Stimulated activated CD8-positive, alpha-beta memory T cell treated with anti-CD3 and anti-CD28 coated beads, Interleukin-12 subunit alpha, Interleukin-12 subunit beta, amount 100 ng/mL, for 24 hours (primary cell): ENCODE measurements around the gene MIP.
"Not testable (repeated sequence)": the region's sequence is repeated elsewhere in the genome, so short reads cannot be mapped to it uniquely, and the experiment has no call there.

Experiments used
- DNase-seq: peaks from one replicate; pipeline ENCODE4 v3.0.0-alpha.2; 2020; ENCODE audit errors: extremely low read depth

MIP gene

DNA sequence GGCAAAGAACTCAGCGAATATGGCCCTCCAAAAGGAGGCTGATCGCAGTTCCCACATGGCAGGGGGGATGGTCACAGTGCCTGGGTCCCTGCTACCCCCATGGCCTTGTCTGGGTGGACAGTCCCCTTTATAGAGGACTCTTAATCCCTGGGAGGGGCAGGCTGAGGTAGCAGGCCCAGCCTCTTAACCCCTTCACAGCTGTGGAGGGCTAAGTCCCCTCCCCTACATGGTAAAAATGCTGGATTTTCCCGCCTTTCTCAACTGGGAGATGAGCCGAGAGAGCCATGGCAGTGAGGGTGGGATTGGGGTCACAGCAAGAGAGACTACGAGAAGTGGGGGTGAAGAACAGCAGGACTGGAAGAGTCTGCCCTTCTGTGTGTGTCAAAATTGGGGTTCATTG is at the start of gene MIP:
TSS of gene MIP (minus strand) at position 101 of the 400 bp plus-strand sequence. CDS start at position 57, 44 bp downstream.
- no peak for DNase-seq

DNA sequence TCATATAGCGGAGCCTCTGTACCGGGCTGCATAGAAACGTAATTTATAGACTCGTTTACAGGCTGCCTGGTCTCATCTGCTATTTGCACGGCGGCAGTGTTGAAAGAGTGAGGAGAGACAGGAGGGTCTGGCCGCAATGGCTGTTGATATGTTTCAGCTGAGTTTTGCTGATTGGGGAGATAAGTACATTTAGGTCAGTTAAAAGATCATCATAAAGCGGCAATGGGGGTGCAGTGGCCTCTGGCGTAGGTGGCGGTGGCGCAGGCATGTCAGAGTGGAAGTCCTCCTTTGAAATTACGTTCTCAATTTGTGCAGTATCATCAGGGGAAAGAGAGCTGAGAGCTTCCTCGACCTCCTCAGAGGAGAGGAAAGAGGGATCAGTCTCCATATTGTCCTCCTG is 45.4 kb upstream of the MIP start:
- DNase-seq, result not testable (repeated sequence)

DNA sequence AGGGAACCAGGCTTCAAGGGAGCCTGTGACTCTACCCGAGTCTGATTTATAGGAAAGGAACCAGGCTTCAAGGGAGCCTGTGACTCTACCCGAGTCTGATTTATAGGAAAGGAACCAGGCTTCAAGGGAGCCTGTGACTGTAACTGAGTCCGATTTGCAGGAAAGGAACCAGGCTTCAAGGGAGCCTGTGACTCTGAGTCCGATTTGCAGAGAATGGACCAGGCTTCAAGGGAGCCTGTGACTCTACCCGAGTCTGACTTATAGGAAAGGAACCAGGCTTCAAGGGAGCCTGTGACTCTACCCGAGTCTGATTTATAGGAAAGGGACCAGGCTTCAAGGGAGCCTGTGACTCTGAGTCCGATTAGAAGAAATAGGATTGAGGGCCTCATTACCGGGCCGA is 45.0 kb upstream of the MIP start:
- not testable (repeated sequence) for DNase-seq

DNA sequence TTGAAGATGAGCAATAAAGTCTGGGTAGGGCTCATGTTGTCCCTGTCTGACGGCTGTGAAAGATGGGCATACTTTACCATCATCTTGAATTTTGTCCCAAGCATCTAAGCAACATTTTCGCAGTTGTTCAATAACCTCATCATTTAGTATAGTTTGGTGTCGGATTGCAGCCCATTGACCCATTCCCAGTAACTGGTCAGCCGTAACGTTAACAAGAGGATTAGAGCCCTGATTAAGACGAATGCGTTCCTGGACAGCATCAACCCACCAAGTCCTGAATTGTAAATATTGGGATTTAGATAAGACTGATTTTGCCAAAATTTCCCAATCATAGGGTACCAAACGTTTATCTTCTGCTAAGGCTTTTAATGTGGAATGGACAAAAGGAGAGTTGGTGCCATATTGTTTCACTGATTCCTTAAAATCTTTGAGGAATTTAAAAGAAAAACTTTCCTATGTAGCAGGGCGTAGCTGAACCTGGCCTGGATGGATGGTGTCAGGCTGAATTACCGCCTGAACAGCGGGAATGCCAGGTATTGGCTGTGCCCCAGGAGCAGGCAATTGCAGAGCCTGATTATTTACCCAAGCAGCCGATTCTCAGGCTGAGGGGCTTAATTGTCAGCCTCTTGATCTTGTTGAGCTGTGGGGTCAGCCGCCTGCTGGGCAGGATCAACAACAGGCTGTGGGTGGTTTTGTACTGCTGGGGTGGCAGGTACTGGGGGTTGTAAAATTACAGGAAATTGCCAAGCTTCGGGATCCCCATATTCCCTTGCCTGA is 43.9 kb upstream of the MIP start:
- not testable (repeated sequence) for DNase-seq

DNA sequence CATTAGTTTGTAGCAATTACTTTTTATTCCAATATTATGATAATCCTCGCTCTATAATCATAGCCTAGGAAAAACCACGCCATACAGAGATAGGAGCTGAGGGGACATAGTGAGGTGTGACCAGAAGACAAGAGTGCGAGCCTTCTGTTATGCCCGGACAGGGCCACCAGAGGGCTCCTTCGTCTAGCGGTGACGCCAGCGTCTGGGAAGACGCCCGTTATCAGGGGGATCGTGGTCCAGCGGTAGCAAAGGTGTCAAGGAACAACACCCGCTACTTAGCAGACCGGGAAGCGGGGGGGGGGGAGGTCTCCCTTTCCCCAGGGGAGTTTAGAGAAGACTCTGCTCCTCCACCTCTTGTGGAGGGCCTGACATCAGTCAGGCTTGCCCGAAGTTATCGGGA is 42.2 kb upstream of the MIP start:
- peak; percentile 22 for DNase-seq

DNA sequence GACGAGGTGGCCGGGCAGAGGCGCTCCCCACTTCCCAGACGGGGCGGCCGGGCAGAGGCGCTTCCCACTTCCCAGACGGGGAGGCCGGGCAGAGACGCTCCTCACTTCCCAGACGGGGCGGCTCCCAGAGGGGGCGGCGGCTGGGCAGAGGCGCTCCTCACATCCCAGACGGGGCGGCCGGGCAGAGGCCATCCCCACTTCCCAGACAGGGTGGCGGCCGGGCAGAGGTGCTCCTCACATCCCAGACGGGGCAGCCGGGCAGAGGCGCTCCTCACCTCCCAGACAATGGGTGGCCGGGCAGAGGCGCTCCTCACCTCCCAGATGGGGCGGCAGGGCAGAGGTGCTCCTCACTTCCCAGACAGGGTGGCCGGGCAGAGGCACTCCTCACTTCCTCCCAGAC is 40.0 kb upstream of the MIP start:
- not testable (repeated sequence) for DNase-seq

DNA sequence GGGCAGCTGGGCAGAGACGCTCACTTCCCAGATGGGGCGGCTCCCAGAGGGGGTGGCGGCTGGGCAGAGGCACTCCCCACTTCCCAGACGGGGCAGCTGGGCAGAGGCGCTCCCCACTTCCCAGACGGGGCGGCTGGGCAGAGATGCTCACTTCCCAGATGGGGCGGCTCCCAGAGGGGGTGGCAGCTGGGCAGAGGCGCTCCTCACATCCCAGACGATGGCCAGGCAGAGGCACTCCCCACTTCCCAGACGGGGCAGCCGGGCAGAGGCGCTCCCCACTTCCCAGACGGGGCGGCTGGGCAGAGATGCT is 39.6 kb upstream of the MIP start:
- DNase-seq, result not testable (repeated sequence)

DNA sequence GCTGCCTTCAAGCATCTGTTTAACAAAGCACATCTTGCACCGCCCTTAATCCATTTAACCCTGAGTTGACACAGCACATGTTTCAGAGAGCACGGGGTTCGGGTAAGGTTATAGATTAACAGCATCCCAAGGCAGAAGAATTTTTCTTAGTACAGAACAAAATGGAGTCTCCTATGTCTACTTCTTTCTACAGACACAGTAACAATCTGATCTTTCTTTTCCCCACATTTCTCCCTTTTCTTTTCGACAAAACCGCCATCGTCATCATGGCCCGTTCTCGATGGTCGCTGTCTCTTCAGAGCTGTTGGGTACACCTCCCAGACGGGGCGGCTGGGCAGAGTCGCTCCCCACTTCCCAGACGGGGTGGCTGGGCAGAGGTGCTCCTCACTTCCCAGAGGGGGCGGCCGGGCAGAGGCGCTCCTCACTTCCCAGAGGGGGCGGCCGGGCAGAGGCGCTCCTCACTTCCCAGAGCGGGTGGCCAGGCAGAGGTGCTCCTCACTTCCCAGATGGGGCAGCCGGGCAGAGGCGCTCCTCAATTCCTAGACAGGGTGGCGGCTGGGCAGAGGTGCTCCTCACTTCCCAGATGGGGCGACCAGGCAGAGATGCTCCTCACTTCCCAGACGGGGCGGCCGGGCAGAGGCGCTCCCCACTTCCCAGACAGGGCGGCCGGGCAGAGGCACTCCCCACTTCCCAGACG is 39.1 kb upstream of the MIP start:
- DNase-seq, result not testable (repeated sequence)

DNA sequence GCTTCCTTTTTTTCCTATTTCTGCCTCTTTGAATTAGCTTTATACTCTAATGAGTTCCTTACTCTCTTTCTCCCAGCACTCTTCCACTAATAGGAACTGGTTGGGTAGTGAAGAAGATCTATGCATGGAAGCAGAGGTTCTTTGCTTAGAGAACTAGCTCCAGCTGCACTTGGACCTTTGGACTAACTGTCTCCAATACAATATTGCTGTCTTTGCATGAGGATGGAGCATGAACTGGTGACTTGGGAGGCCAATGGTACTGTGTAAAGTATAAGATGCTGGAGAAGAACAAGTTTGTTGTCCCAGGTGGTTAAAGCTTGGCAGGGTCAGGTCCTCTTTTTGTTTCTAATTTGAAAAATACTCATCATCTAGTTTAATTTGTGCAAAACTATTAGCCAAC is 35.9 kb upstream of the MIP start:
- no peak for DNase-seq

DNA sequence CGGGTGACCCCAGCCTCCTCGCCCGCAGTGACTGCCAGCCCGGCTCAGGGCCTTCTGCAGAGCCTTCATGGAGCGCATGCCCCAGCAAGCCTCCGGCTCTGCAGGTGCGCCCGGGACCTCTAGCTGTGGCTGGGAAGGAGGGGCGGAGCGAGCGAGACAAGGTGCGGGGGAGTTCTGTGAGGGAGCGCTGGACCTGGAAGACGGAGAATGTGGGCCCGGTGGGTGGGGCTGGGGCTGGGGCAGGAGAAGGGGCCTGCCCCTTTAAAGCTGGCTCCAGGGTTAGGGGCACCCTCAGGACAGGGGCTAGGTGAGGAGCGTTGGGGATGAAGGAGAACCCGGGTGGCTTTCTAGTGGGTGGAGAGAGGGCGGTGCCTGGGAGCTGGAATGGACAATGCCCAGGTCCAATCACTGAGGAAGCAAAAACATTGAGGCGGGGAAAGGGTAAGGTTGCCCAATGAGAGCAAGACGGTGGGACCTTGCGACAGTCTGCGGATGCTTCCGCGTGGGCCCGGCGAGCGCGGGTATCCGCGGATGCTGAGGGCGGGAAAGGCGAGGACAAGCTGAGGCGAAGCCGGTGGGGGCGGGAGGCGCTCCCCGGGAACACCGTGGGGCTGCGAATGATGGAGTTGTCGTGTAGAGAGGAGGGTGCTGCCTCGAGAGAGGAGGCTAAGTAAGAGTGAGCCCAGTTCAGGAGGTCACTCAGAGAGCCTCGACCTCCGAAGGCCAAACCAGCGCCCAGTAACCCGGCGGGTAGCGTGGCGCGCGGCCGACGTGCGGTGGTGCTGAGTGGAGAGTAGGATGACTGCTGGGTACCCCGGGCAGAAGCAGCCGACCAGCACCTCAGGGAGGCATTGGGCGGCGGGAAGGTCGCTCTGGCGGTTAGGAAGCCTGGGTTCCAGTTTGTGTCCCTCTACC is 33.8 kb upstream of the MIP start, which contains the start of gene GLS2:
TSS of gene GLS2 (minus strand) at position 121 of the 915 bp plus-strand sequence. CDS start at position 78, 43 bp downstream.
- DNase-seq, result peak; percentile 15

DNA sequence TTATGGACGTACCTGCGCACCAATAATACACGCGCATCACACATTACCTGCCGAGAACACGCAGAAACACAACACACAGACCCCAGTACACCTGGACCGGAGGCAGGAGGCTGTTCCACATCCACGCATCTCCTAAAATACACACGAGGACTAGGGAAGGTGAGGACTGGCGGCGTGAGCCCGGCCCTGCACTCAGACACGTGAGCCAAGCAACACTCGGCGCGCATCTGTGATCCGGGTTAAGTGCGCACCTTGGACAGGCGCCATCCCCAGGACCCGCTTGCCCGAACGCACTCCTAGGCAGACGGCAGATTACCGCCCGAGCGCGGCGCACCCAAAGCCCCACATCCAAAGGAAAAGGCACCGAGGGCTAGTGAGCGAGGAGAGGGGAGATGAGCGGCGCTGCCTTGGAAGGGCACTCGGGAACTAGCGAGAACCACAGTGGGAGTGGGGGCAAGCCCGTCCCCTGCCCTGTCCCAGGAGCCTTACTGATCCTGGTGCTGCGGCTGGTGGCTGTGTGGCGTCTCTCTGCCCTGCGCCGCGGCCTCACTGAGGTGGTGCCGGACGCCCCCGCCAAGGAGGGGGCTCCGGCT is 33.1 kb upstream of the MIP start:
- no peak for DNase-seq

DNA sequence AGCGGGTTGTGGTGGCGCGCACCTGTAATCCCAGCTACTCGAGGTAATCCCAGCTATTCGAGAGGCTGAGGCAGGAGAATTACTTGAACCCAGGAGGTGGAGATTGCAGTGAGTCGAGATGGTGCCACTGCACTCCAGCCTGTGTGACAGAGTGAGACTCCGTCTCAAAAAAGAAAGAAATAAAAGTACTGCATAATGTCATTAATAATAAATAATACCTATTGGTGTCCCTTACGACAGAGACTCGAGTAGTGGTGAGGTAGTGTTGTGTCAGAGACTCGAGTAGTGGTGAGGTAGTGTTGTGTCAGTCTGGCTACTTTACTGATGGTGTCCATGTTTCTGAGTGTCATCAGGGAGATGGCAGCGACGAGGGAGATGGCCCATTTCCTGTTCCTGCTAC is 32.2 kb upstream of the MIP start:
- DNase-seq, result no peak

DNA sequence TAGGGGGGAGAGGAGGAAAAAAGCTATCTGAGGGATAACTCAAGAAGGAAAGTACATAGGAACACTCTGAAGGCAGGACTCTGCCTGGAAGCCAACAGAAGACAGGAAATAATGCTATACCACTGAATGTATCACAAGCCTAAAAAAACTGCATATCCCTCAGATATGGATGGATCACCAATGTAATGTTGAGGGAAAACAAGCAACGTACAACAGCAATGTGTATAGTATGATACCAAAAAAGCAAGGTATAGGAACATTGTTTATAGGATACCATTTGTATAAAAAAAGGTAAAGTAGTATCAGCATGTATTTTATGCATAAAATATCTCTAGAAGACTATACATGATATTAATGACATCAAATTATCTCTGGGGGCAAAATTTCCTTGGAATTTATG is 30.1 kb upstream of the MIP start:
- no peak for DNase-seq

DNA sequence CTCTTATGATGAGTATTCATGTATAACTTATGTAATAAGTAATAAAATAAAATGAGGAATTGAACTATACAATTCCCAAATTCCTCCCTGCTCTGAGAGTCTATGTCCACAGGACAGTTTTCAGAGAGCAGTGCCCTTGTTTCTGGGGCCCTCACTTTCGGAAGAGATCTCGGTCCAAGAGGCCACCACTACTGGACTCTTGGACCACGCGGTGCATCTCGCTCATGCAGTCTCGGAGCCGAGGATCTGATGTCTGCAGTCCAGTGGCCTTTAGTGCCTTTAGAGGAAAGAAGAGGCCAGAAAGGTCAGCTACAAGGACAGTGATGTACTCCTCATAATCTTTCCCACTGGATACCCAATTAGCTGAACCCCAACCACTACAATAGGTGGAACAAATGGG is 25.2 kb upstream of the MIP start:
- no peak for DNase-seq

DNA sequence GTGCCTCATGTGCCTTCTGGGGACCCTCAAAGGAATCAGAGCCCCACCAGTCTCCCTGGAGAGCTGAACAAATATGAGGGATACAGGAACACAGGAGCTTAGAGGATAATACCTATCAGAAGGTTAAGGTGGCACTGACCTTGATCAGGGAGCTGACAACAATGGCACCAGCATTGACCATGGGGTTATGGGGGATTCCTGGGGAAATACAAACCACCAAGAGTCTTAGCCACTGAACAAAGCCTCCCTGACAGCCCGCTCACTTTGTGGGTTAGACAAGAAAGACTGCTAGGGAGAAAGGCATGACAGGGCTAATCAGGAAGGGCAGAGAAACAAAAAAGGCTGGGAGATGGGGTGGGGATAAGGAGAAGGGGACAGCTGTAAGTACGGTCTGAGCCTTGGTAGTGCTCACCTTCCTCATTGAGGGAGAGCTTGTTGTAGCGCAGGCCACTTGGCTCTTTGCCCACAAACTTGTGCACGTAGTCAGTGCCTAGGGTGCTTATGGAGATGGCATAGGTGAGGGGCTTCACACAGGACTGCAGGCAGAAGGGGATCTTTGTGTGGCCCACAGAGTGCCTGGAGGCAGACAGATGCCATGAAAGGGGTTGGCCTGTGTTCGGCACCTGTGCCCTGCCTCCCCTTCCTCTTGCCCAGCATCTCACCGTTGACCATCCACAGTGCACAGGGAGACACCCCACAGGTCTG is 23.2 kb upstream of the MIP start:
- no peak for DNase-seq

DNA sequence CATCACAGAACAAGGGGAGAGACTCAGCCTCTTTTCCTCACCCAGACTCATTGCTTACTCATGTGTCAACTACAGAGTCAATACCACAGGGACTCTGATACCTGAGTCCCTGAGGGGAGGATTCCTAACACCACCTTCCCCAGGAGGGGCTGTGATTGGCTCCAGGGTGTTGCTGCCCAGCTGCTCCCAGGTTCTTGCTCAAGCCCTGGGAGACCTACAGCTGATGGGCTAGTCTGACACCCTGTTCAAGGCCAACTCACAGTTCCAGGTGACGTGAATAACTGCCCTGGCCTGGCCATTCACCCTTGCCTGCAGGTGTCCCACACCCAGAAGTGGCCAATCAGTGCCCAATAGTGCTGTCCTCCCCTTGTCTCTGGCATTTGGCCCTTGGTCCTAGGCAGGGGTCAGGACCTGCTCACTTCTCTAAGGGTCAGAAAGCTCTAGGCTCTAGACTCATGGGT is 22.5 kb upstream of the MIP start:
- no peak for DNase-seq

DNA sequence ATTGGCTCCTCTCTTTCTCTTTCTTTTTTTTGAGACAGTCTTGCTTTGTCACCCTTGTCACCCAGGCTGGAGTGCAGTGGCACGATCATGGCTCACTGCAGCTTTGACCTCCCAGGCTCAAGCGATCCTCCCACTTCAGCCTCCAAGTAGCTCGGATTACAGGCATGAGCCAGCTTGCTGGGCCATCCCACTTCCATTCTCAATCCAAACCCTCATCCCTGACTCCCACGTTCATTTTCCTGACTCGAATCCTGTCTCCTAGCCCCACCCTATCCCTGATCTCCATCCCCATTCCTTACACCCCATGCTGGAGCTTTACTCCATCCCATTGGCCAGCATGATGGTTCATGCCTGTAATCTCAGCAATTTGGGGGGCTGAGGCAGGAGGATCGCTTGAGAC is 21.7 kb upstream of the MIP start:
- no peak for DNase-seq

DNA sequence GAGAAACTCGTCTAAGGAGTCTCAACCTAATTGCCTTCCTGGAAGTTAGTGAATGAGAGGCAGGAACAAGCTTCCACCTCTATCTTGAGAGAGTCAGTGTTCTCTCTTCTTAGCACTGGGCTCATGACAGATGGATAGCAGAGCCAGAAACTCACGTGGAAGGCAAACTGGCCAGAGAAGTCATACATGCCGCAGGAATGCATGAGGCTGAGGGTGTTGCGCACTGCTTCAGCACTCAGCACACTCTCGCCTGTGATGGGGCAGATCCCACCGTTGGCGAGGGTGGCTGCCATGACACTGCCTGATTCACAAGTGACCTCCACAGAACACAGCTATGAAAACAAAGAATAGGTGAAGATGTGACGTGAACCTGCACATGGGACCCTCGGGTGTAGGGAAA is 19.9 kb upstream of the MIP start:
- no peak for DNase-seq

DNA sequence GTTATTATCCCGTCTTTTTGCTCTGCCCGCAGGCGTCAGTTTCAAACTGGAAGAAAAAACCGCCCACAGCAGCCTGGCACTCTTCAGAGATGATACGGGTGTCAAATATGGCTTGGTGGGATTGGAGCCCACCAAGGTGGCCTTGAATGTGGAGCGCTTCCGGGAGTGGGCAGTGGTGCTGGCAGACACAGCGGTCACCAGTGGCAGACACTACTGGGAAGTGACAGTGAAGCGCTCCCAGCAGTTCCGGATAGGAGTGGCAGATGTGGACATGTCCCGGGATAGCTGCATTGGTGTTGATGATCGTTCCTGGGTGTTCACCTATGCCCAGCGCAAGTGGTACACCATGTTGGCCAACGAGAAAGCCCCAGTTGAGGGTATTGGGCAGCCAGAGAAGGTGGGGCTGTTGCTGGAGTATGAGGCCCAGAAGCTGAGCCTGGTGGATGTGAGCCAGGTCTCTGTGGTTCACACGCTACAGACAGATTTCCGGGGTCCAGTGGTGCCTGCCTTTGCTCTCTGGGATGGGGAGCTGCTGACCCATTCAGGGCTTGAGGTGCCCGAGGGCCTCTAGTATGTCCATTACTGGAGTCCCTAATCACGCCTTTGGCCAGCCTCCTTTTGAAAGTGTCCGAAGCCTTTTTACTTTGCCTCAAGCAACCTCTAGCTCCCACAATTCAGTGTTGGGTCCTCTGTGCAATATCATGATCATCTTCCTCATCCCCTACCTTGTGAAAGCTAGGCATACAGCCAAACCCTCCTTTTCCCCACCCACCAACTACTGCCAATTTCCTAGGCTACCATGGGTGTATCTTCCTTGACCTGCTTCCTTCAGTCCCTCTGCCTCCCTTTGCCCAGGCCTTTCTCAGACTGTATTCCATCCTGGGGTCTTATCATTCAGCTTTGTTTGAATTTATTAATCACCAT is 14.8 kb upstream of the MIP start:
- no peak for DNase-seq
